GM18867 (cell line): Measurements from ENCODE around the gene SRRM5.
"Not testable (repeated sequence)": the region's sequence is repeated elsewhere in the genome, so short reads cannot be mapped to it uniquely, and the experiment has no call there.

Source experiments
- ATAC-seq: cut with Tn5 transposase; IDR thresholded peaks from one replicate; pipeline ENCODE4 v1.9.1; 2021; ENCODE audit warnings: mild to moderate bottlenecking, moderate library complexity; ENCODE audit not compliant: unreplicated experiment

SRRM5 gene

GRCh38 chr19:43636121-43636683, 24.3 kb downstream of the SRRM5 start:
- no peak for ATAC-seq

- no peak for ATAC-seq
These were observed 26.5 kb downstream of the SRRM5 start for GRCh38 chr19:43638214-43638994.

- no peak for ATAC-seq
These were observed 27.2 kb downstream of the SRRM5 start for GRCh38 chr19:43638995-43639518.

- no peak for ATAC-seq
These were observed 27.9 kb downstream of the SRRM5 start, which contains the start of gene CADM4 for GRCh38 chr19:43639519-43640423. TSS of gene CADM4 (minus strand) at chr19:43639850. CDS start at chr19:43639790, 60 bp downstream.

- no peak for ATAC-seq
These were observed 28.5 kb downstream of the SRRM5 start for GRCh38 chr19:43640424-43640757.

- ATAC-seq: no peak
These were observed 29.4 kb downstream of the SRRM5 start for GRCh38 chr19:43641333-43641732.

- no peak for ATAC-seq
These were observed 30.6 kb downstream of the SRRM5 start for GRCh38 chr19:43642531-43642930.

- no peak for ATAC-seq
These were observed 31.4 kb downstream of the SRRM5 start for GRCh38 chr19:43643326-43643725.

- no peak for ATAC-seq
These were observed 32.3 kb downstream of the SRRM5 start for GRCh38 chr19:43644181-43644580.

GRCh38 chr19:43648633-43649032, 36.7 kb downstream of the SRRM5 start:
- ATAC-seq: no peak

- no peak for ATAC-seq
These were observed 37.6 kb downstream of the SRRM5 start for GRCh38 chr19:43649514-43649913.

GRCh38 chr19:43650276-43650675, 38.4 kb downstream of the SRRM5 start:
- not testable (repeated sequence) for ATAC-seq

- ATAC-seq: no peak
These were observed 40.1 kb downstream of the SRRM5 start for GRCh38 chr19:43651758-43652545.

- ATAC-seq: no peak
These were observed 40.6 kb downstream of the SRRM5 start for GRCh38 chr19:43652546-43652874.

- no peak for ATAC-seq
These were observed 44.5 kb downstream of the SRRM5 start for GRCh38 chr19:43656436-43656835.

GRCh38 chr19:43658001-43658400, 46.1 kb downstream of the SRRM5 start:
- ATAC-seq: no peak

GRCh38 chr19:43658494-43658893, 46.6 kb downstream of the SRRM5 start:
- ATAC-seq: no peak

- ATAC-seq: no peak
These were observed 48.5 kb downstream of the SRRM5 start for GRCh38 chr19:43660301-43660970.

- ATAC-seq: no peak
These were observed 49.1 kb downstream of the SRRM5 start for GRCh38 chr19:43660971-43661360.

GRCh38 chr19:43662487-43662886, 50.6 kb downstream of the SRRM5 start:
- ATAC-seq: no peak
